NCI-H524 (cell line): Measurements from ENCODE around the gene VWC2L.

Source experiments
- DNase-seq, 2 experiments: peaks; one replicate each; lab custom pipeline; 2025; lab: John Stamatoyannopoulos, UW

The VWC2L gene

DNA sequence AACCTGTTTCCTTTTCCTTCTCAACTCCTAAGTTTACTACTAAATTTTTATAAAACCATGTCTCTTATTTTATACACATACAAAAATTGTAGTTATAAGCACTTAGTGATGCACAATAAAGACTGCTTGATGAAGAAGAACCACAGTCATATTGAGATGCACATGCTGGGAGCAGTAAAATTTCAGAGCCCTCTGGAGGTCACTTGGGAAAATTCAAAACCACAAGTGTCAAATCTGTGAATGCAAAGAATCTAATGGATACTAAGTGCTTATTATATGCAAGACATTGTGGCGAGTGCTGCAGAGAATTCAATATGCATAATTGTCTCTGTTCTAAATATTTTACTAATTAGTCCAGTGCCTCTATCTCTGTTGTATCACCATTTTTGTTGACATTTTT lies 180.5 kb downstream of the VWC2L start:
- peak in 1 of 2 experiments; percentile 19 for DNase-seq

DNA sequence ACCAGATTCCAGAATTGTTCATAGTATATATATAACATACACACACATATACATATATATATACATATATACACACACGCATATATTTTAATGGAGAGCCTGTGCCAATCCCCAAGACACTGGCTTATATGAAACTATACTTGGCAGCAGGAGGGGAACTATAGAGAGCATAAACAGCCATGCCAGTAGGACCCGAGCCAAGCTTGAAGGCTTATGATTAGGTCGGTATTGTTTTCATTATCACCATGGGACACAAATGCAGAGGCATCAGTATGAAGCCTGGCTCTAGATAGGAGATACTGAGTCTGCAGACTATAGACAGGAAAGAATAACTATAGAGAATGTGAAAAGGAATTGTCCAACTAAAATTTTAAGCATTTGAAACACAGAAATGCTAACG lies 181.2 kb downstream of the VWC2L start:
- DNase-seq: no peak

DNA sequence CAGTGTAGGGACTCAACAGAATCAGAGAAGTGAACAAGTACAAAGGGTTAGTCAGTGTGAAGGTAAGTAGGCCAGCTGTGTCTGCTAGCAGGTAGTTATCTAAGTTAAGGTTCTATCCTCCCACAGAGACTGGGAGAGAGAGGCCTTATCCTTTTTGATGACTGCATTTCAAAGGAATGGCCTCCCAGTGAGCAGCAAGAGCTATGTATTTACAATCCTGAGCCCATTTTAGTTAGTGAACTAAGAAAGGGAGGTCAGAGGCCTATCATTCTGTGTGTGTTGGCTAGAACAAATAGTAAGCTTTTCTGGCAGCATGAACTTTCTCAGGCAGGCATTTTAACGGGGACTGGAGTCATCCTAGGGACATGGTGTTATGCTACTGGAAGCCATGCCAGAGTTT lies 182.9 kb downstream of the VWC2L start:
- no peak for DNase-seq

DNA sequence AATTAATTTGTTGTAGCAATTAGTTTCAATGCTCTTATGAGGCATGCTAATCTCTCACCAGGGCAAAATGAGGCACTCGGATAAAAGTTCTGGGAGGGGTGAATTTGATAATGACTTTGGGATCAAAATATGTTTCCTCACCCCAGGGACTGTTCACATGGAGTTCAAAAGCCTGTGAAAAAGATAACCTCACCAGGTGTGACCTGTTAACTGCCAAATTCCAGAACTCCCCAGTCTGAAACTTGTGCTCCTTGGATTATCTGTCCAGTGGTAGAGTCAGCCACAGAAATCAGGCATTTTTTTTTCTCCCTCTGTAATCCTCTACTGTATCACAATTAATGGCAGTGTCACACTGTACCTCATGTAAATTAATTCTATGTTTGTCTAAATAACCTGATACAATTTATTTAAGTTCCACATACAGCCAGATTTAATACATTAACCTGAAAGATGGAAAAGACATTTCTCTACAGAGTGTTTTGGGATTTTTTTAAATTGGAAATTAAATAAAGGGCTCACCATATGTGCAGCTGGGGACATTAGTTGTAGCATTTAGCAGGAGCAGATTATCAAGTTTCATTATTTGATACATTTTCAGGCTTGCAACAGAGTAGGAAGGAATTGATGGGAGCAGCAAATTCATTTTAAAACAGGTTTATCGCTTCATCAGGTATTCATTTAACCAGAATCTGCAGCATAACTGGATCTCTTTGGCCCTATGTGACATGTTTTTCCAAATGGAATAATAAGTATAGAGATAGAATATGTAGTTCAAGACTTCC lies 191.2 kb downstream of the VWC2L start:
- peak in 1 of 2 experiments; percentile 1 for DNase-seq

DNA sequence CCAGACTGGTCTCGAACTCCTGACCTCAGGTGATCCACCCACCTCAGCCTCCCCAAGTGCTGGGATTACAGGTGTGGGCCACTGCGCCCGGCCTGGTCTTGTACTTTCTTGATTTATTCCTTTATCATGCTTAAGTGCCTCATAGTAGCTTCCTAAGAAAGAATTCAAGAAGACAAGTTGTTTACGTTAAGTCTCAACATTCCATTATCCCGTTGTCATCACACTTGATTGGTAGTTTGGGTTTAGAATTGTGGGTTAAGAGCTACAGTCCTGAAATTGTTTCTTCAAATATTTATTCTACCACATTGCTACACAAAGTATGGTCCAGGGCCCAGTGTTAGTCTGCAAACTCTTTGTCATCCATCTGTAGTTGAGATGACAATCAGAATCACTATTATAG lies 194.0 kb downstream of the VWC2L start:
- DNase-seq: no peak

DNA sequence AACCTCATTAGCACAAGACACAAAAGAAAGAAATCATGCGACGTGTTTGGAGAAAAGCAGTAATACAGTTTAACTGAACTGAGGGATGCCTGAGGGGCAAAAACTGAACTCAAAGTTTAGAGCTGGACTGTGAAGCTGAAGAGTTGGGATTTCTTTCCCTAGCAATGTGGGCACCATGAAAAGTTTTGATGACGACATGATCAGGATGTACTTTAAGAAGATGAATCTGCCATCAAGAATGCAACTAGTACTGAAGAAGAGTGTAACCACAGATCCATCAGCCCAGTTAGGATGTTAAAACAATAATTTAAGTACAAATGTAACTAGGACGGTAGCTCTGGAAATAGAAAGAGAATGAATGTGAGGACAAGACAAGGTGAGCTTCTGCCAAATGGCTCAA lies 196.2 kb downstream of the VWC2L start:
- no peak for DNase-seq

DNA sequence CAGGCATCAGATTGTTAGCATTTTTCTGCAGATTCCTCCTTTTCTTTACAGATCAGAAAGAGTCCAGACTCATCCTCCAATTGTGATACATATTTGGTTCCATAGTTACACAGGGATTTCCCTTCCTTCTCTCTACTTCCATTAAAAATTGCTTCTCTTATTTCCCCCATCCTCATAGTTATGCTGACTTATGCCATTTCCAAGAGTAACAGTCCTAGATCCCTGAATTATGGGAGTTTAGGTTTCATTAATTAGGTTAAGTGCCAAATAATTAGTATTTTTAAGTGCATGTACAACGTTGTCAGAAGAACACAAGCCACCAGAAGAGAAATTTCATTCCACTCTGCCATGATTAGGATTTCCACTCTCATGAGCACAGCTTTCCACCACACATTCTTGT lies 200.2 kb downstream of the VWC2L start:
- no peak for DNase-seq

DNA sequence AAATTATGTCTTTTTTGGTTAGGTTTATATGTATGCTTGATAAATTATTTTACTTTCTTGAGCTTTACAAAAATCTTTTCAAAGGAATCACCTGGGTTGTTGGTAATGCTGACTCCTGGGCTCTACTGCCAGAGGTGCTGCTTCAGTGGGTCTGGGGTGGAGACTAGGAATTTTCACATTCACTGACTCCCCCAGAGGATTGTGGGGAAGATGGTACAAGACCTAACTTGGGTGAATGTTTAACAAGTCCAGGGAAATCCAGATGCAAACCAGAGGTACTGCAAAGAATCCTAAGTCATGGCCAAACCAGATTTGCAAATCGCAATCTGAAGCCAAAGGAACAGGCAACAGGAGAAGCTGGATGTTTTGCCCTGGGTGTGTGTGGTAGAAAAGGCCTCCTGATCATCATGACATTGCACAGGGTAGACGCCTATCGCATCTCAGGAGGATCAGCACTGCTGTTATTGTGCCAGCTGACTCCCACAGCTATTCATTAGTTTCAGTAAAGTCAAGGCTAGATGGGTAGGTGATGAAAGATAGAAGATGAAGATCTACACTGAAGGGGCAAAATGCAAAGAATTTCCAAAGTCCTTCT lies 213.4 kb downstream of the VWC2L start:
- DNase-seq: no peak

DNA sequence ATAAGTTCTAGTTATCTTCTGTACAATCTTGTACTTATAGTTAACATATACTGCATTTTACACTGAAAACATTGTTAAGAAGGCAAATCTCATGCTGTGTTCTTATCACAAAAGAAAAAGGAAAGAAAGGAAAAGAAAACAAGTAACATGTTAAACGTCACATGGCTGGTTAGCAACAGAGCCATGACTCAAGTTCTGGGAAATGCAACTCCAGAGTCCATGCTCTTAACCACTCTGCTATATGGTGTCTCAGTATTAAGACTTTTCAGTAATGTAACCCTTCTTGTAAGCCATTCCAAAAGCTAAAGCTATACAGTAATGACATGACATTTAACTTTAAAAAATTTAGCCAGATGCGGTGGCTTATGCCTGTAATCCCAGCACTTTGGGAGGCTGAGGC lies 217.2 kb downstream of the VWC2L start:
- DNase-seq: peak; percentile 65 to 80
